Liver (tissue), 9 donors: ENCODE data around the gene PCMTD2. TPM values are rescaled to one million over a fixed set of nuclear protein-coding genes. Genes with fewer than 3 reads are reported as not detected.
"Not testable (repeated sequence)": the region's sequence is repeated elsewhere in the genome, so short reads cannot be mapped to it uniquely, and the experiment has no call there.

ENCODE experiments used
- DNase-seq: peaks from one replicate; pipeline ENCODE4 v3.0.0-alpha.2; 2017; ENCODE audit warnings: low spot score
- H3K27ac ChIP-seq, 2 donors: one replicate each; pipeline ENCODE4 v1.7.0; 2013; ENCODE audit warnings: inconsistent platforms in 2 of 2, low read length in 2 of 2, control low read depth in 1 of 2, low read depth in 1 of 2, mild to moderate bottlenecking in 1 of 2
- H3K27me3 ChIP-seq, 4 donors: one replicate each; pipeline versions ENCODE4 v1.6.1 to v1.7.0; 2013; ENCODE audit warnings: low read length in 3 of 4, inconsistent platforms in 1 of 4, mild to moderate bottlenecking in 1 of 4, moderate library complexity in 1 of 4; ENCODE audit not compliant: control insufficient read depth in 4 of 4, insufficient read depth in 4 of 4
- H3K36me3 ChIP-seq, 4 donors: one replicate each; pipeline versions ENCODE4 v1.6.1 to v1.7.0; 2013; ENCODE audit warnings: low read length in 3 of 4, mild to moderate bottlenecking in 3 of 4, low read depth in 1 of 4, moderate library complexity in 1 of 4; ENCODE audit not compliant: control insufficient read depth in 4 of 4, insufficient read depth in 3 of 4
- H3K4me1 ChIP-seq, 4 donors: one replicate each; pipeline versions ENCODE4 v1.6.1 to v1.7.0; 2013; ENCODE audit warnings: low read length in 3 of 4, mild to moderate bottlenecking in 3 of 4, moderate library complexity in 1 of 4; ENCODE audit not compliant: control insufficient read depth in 4 of 4, insufficient read depth in 4 of 4
- H3K4me3 ChIP-seq, 3 donors: one replicate each; pipeline versions ENCODE4 v1.6.1 to v1.7.0; 2013; ENCODE audit warnings: low read length in 3 of 3, control low read depth in 1 of 3, low read depth in 1 of 3, mild to moderate bottlenecking in 1 of 3
- H3K9ac ChIP-seq, 2 donors: one replicate each; pipeline ENCODE4 v1.7.0; 2013; ENCODE audit warnings: low read length in 2 of 2, mild to moderate bottlenecking in 2 of 2, moderate library complexity in 2 of 2, control low read depth in 1 of 2, low read depth in 1 of 2
- H3K9me3 ChIP-seq, 4 donors: one replicate each; pipeline versions ENCODE4 v1.6.1 to v1.7.0; 2013; ENCODE audit warnings: low read length in 3 of 4; ENCODE audit not compliant: control insufficient read depth in 4 of 4
- CTCF ChIP-seq: fragments of 150-350 bp; IDR thresholded peaks from 2 replicates; pipeline ENCODE4 v1.5.1; 2017; ENCODE audit warnings: improper control_type of control experiment, low read depth, low read length; ENCODE audit not compliant: missing input control
- HNF4A ChIP-seq, 2 donors: conservative IDR thresholded peaks; 2 replicates each; pipeline ENCODE4 v1.6.1; 2016; ENCODE audit warnings: antibody characterized with exemption in 2 of 2, mild to moderate bottlenecking in 2 of 2
- NR2F2 ChIP-seq: IDR thresholded peaks from 2 replicates; pipeline ENCODE4 v1.6.1; 2016; ENCODE audit warnings: antibody characterized with exemption
- RAD21 ChIP-seq, 2 donors: IDR thresholded peaks; 2 replicates each; pipeline ENCODE4 v1.6.1; 2016; ENCODE audit warnings: antibody characterized with exemption in 2 of 2, mild to moderate bottlenecking in 2 of 2
- RXRA ChIP-seq, 2 donors: IDR thresholded peaks; 2 replicates each; pipeline ENCODE4 v1.6.1; 2017 to 2018; ENCODE audit warnings: antibody characterized with exemption in 2 of 2, mild to moderate bottlenecking in 1 of 2
- WGBS: extraction: QIAGEN DNeasy Blood & Tissue Kit; methylation state at CpG from one replicate; pipeline ENCODE4 v1.1.7; 2013; 5-methylcytosine and 5-hydroxymethylcytosine counted together
- polyA plus RNA-seq, 2 donors: library from polyadenylated mRNA; stranded (reverse) in 1 of 2; unstranded in 1 of 2; fragments of 200-250 nt in 1 of 2; fragments of >200 nt in 1 of 2; fragmentation: Nextera tagmentation in 1 of 2; extraction: Ambion mirVana in 1 of 2; gene quantifications; one replicate each; pipeline versions ENCODE4 v1.2.1 to v1.2.3, GENCODE V29; 2013 to 2015
- total RNA-seq, 2 donors: library from RNA; depleted of rRNA; stranded (reverse); fragments of >200 nt; gene quantifications; one replicate each; pipeline ENCODE4 v1.2.3, GENCODE V29; 2014
- donor health status: healthy.
- donor health status: healthy.
- donor health status: healthy.
- donor health status: healthy.
- donor health status: healthy.

Gene PCMTD2
- total and polyA plus RNA-seq, 4 donors, result 12.7 to 74.4 (median 25.4) TPM

GRCh38 chr20:64285579-64286446 lies 30.3 kb downstream of the PCMTD2 start:
- not testable (repeated sequence) for H3K9me3 ChIP-seq, H3K36me3 ChIP-seq, H3K9ac ChIP-seq, H3K27ac ChIP-seq, H3K4me1 ChIP-seq, H3K27me3 ChIP-seq, H3K4me3 ChIP-seq
- DNase-seq, result peak; percentile 80
- 78% methylated on average over 46 of the region's 46 CpGs for whole genome bisulfite sequencing
- TF ChIP-seq RAD21 (IDR thresholded peaks at IDR 0.05), result peak in 1 of 2 donors; percentile 58
- peak; percentile 59 for TF ChIP-seq CTCF

- 90% methylated on average over 30 of the region's 30 CpGs for WGBS
- H3K4me1 ChIP-seq, result not testable (repeated sequence)
Observed at GRCh38 chr20:64286447-64287263, 31.1 kb downstream of the PCMTD2 start.

GRCh38 chr20:64287264-64287590 lies 31.7 kb downstream of the PCMTD2 start:
- not testable (repeated sequence) for H3K4me1 ChIP-seq, H3K36me3 ChIP-seq, H3K4me3 ChIP-seq, H3K27me3 ChIP-seq, H3K9ac ChIP-seq, DNase-seq, H3K9me3 ChIP-seq, H3K27ac ChIP-seq
- 98% methylated on average over 3 of the region's 3 CpGs for WGBS

More at GRCh38 chr20:64286447-64287263, 31.1 kb downstream of the PCMTD2 start:
- not testable (repeated sequence) for H3K4me3 ChIP-seq, DNase-seq, H3K9me3 ChIP-seq, H3K27ac ChIP-seq, H3K27me3 ChIP-seq, H3K9ac ChIP-seq, H3K36me3 ChIP-seq
- peak; percentile 93 for TF ChIP-seq NR2F2
- TF ChIP-seq RXRA (IDR thresholded peaks at IDR 0.05), result peak in 1 of 2 donors; percentile 46
- TF ChIP-seq HNF4A (conservative IDR thresholded peaks at IDR 0.05), result peak in 1 of 2 donors; percentile 43

GRCh38 chr20:64292167-64292566 lies 36.6 kb downstream of the PCMTD2 start:
- DNase-seq, H3K4me3 ChIP-seq, H3K9me3 ChIP-seq, H3K4me1 ChIP-seq, H3K9ac ChIP-seq, H3K27ac ChIP-seq, H3K27me3 ChIP-seq, H3K36me3 ChIP-seq: not testable (repeated sequence)
- WGBS, result 98% methylated on average over 8 of the region's 13 CpGs

GRCh38 chr20:64303086-64303485 lies 47.5 kb downstream of the PCMTD2 start:
- H3K36me3 ChIP-seq, H3K4me3 ChIP-seq, H3K9me3 ChIP-seq, H3K9ac ChIP-seq, H3K4me1 ChIP-seq, DNase-seq, H3K27ac ChIP-seq, H3K27me3 ChIP-seq: not testable (repeated sequence)
- WGBS, result 50% methylated on average over 1 of the region's 2 CpGs

- H3K9ac ChIP-seq, H3K4me1 ChIP-seq, H3K27me3 ChIP-seq, H3K4me3 ChIP-seq, H3K9me3 ChIP-seq, H3K36me3 ChIP-seq, H3K27ac ChIP-seq, DNase-seq: not testable (repeated sequence)
- WGBS, result 62% methylated on average over 1 of the region's 1 CpG
Observed at GRCh38 chr20:64313761-64314160, 58.2 kb downstream of the PCMTD2 start.

GRCh38 chr20:64315381-64315780 lies 59.8 kb downstream of the PCMTD2 start:
- not testable (repeated sequence) for H3K4me3 ChIP-seq, H3K27me3 ChIP-seq, H3K4me1 ChIP-seq, H3K36me3 ChIP-seq, H3K9ac ChIP-seq, DNase-seq, H3K27ac ChIP-seq, H3K9me3 ChIP-seq
